HK-2 (cell line): ENCODE data around the gene PKD1.
"Not testable (repeated sequence)": the region's sequence is repeated elsewhere in the genome, so short reads cannot be mapped to it uniquely, and the experiment has no call there.

ENCODE experiments used
- DNase-seq: peaks from one replicate; pipeline ENCODE4 v3.0.0-alpha.2; 2018; ENCODE audit not compliant: unreplicated experiment

Gene PKD1

DNA sequence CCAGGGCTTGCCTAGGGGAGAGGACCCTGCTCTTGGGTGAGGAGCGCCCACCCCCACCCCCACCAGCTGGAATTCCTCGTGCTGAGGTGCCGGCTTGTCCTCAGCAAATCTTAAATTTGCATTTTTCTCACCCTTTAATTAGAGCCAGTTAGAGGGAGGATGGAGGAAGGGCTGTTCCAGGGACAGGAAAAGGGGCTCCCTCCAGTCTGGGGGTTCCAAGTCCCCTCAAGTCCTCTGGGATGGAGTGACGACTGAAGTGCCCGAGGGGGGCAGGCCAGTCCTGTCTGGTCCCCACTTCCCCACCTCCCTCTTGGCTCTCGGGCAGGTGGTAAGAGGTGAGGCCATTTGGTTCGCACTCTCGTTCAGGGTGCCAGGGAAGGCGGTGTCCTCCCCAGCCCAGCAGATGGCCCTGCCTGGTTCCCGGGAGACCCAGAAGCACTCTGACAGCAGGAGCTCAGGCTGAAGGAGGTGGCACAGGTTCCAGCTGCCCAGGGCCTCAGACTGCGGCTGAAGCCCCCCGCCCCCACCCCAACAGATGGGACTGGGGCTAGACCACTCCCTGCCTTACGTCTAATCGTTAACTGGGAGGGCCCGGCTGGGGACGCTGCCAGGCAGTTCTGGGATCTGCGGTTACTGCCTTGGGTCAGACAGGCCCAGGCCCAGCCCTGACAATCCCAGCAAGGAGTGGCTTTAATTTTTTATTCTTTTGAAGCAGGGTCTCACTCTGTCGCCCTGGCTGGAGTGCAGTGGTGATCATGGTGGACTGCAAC is 14.9 kb upstream of the PKD1 start:
- peak; percentile 58 for DNase-seq

DNA sequence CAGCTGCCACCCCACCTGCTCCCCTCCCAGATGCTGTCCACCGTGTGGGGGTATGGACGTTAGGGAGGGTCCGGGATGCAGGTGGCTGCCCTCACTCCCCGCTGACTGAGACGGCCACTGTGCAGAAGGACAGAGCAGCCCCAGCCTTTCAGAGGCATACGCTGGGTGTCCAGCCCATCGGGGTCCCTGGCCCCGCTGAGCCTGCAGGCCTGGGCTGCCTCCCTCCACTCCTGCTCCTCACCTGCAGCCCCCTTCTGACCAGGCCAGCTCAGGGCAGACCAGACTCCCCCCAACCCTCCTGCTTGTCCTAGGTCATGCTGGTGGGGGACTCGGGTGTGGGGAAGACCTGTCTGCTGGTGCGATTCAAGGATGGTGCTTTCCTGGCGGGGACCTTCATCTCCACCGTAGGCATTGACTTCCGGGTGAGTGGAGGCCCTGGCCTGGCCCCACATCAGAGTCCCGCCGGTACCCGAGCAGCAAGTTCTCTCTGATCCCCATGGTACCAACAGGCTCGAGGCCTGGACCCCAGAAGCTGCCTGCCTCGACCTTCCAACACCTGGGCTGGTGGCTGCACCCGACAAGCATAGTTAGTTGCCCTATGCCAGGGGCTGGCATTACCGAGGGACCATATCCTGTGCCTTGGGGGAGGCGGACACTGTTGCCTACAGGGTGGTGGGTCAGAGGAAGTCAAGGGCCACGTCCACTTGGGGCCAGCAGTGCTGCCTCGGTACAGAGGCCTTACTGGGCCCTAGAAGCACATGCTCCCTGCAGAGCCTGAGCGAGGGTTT is 14.1 kb upstream of the PKD1 start:
- peak; percentile 41 for DNase-seq

DNA sequence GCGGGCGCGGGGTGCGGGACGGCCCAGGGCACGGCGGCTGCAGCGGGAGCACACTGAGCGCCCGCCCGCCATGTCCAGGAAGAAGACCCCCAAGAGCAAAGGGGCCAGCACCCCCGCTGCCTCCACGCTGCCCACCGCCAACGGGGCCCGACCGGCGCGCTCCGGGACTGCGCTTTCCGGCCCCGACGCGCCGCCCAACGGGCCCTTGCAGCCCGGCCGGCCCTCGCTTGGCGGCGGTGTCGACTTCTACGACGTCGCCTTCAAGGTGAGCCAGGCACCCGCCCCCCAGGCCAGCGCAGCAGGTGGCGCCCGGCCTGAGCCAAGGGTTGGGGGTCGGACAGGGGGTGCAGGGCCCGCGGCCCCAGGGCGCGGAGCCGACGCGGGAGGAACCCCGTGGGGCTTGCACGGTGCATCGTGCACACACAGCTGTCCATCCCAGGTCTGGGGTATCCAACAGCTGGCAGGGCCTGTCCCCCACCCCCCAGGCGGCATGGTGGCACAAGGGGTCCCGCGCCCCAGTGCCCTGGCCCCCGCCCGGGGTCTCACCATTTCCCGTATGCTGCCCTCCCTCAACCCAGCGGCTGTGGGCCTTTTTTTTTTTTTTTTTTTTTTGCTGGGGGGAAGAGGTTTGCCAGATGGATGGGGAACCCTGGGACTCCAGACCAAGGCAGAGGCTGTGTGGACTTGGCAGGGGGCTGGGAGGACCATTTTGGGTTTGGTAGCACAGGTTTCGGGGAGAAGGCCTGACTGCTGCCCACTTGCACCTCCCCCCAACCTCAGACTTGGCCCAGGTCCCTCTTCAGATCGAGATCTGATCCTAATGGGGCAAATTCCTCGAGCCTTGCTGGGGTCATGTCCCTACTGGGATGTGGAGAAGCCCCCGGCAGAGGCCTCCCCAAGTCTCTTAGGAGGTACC is 13.3 kb upstream of the PKD1 start:
- DNase-seq = peak; percentile 42

DNA sequence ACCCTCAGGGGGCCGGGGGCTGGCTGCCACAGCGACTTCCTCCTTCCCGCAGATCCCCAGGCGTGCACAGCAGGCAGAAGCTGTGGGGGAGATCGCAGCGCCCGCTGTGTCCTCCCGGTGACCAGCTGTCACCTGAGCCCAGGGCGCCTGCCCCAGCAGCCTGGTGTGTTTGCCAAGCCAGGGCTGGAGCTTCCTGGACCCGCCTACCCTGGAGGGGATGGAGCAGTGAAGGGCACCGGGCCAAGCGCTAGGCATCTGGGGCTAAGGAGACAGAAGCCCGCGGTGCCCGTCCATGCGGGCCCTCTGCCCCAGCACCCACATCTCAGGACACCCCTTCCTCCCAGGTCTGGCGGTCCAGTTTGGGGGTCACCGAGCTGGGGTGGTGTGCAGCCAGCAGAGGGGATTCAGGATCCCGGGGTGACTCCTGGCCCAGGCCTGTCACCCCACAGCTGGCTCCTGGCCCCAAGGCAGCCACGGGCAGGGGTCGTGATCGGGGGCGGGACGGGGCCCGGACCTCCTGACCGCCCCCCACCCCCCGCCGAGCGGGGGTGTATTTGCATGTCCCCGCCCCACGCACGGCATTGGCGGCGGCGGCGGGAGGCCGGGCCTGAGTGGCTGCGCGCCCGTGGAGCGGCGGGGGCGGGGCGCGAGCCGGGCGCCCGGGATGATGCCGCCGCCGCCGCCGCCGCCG is 12.4 kb upstream of the PKD1 start, which contains the start of gene RAB26:
Gene RAB26, plus strand, starts transcription at position 645 of the 691 bp plus-strand sequence. CDS start 159 bp downstream, outside the sequence.
- DNase-seq = peak; percentile 73

DNA sequence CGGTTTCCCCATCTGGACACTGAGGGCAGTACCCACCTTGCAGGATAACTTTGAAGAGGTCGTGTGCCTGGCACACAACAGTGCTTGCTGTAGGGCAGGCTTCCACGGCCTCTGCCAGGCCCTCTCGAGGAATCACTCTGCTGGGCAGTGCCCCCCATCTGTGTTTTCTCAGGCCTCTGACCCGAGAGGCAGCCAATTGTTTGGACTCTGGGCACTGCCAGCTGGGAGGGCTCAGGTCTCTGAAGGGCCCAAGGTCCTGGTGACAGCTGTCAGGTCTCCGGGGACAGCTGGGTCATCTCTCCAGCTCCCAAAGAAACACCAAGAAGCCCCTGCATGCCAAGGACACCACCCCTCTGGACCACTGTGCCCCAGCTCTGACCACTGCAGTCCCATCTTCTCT is 11.7 kb upstream of the PKD1 start:
- no peak for DNase-seq

DNA sequence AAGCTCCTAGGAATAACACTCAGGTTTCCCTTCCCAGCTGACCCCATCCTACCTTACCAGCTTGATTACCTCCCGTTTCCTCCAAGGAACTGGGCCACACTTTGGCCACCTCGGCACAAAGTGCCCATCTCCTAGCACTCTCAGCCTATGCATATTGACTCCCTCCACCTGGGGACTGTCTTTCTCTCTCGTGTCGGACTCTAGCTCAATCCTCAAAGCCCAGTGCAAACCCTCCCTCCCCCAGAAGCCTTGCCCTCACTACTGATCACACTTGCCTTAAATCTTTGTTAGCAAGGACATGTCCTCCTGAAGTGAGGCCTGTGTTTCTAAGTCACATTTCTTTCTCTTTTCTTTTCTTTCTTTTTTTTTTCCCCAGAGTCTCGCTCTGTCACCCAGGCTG is 10.1 kb upstream of the PKD1 start:
- DNase-seq = no peak

DNA sequence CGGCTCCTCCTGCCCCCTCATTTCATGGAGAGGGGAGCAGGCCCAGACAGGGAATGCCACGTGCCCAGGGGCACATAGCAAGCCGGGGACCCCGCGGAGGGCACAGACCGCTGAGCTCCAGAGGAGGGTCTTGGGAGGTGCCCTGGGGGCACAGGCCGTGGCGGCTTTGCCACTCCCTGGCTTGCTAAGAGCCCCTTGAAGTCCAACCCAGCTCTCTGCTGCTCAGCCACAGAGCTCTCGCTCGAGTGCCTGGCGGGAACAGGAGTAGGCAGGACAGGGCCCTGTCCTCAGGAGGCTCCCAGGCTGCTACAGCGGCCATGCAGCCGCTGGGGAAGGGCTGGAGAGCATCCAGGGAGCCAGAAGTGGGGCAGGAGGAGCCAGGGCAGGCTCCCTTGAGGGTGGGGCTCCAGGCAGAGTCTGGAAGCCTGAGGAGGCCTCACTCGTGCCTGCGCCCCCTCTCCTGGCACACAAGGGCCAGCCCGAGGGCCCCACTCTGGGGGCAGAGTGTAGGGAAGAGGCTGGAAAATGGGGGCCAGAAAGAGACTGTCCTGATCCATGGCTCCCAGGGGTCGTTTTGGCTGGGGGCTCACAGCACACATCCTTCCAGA is 8.3 kb upstream of the PKD1 start:
- DNase-seq = no peak

DNA sequence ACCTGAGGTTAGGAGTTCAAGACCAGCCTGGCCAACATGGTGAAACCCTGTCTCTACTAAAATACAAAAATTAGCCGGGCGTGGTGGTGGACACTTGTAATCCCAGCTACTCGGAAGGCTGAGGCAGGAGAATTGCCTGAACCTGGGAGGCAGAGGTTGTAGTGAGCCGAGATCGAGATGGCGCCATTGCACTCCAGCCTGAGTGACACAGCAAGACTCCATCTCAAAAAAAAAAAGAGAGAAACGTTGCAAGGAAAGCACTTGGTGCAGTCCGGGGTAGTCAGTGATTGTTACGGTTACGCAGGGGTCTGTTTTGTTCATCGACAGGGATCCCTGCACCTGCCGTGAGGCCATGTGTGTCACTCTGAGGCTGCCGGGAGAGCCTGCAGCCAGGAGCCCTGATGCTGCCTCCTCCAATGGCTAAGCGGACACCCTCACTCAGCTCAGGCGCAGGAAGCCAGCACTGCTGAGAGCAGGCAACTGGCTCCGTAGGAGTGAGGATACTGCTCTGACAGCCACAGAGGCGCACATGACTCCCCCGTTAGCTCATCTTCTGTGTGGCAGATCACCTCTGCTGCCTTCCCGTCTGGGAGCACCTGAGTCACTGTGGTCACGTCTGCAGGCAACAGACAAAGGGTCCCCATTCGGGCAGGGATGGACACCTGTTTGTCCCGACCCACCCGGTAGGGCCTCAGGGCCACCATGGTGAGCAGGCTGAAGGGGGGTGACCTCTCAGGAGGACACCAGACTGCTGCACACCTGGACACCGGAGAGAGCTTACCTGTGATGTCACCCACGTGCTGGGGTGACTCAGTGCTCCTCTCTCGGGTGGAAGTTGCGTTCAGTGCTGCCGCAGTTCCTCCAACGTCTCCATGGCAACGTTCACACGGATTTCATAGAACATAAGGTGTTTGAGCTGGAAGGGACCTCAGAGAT is 7.5 kb upstream of the PKD1 start:
- DNase-seq = no peak

DNA sequence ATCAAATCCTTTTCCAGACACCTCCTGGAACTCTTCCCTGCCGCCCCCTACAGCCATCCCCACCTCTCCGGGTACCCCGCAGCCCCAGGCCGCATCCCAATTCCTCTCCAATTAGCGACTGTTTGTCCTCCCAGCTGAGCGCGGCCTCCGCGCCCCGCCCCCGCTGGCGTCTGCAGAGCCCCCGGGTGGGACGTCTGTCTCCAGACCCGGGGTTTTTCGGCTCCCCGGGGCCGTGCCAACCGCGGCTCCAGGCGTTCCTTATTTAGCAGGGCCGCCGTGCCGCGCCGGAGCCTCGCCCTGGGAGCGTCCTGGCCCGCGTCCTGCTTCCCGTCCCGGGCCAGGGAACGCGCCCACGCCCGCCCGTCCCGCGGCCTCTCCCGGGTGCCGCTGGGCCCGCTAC is 627 bp downstream of the PKD1 start:
- not testable (repeated sequence) for DNase-seq

DNA sequence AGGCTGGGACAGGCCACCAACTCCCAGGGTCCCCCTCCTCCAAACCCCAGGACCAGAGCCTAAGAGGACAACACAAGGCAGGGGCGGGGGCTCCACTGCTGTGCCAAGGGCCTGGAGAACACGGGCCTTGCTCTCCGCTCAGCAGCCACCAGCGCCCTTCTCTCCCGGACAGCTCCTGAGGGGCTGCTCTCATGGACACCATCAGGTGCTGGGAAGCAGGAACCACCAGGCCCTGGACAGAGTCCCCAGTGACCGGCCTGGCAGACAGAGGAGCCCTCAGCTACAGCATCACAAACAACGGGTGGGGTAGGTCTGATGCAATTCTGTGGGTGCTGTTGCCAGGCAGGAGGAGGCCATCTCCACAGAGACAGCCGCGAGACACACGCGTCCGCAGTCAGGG is 1.9 kb downstream of the PKD1 start:
- not testable (repeated sequence) for DNase-seq

DNA sequence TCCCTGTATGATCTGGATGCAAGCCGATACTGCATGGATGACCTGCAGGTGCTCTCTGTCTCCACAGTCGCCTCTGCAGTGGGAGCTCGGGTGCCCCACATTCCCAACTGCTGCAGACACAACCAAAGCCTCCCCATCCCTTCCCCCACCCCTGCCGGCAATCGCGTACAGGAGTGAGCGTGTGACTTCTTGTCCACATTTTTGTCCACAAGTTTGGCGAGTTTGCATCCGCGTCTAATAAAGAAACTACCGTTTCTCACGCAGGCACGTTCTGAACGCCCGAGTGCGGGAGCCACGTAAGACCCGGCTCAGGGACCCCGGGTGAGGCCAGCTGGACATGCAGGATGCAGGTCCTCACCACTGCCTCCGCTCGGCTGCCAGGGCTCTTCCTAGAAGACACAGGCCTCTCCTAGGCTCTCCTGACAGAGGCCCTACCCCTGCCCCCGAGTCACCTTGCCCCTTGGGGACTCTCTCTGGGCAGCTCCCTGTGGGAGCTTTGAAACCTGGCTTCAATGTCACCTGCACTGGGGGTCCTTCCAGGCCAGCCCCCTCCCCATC is 5.7 kb downstream of the PKD1 start:
- DNase-seq = not testable (repeated sequence)

DNA sequence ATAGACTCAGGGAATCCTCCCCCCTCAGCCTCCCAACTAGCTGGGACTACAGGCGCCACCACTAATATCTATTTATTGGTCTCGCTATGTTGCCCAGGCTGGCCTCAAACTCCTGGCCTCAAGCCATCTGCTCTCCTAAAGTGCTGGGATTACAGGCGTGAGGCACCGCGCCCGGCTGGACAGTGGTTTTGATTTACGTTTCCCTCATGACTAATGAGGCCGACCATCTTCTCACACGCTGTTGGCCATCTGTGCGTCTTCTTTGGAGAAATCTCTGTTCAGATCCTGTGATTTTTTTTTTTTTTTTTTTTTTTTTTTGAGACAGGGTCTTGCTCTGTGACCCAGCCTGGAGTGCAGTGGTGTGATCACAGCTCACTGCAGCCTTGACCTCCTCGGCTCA is 6.4 kb downstream of the PKD1 start:
- DNase-seq = not testable (repeated sequence)

DNA sequence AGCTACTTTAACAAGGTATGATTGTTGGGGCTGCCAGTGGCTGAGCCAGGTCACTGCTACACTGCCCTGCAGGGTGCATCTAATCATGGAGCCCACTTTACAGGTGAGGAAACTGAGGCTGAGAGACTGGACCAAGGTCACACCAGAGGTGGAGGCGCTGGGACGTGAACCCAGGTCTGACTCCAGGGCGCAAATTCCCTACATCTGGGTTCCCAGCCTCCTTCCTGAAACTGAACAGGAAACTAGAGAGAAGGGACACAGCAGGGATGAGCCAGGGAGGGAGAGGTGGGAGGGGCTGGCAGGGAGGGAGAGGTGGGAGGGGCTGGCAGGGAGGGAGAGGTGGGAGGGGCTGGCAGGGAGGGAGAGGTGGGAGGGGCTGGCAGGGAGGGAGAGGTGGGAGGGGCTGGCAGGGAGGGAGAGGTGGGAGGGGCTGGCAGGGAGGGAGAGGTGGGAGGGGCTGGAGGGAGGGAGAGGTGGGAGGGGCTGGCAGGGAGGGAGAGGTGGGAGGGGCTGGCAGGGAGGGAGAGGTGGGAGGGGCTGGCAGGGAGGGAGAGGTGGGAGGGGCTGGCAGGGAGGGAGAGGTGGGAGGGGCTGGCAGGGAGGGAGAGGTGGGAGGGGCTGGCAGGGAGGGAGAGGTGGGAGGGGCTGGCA is 7.9 kb downstream of the PKD1 start:
- not testable (repeated sequence) for DNase-seq

DNA sequence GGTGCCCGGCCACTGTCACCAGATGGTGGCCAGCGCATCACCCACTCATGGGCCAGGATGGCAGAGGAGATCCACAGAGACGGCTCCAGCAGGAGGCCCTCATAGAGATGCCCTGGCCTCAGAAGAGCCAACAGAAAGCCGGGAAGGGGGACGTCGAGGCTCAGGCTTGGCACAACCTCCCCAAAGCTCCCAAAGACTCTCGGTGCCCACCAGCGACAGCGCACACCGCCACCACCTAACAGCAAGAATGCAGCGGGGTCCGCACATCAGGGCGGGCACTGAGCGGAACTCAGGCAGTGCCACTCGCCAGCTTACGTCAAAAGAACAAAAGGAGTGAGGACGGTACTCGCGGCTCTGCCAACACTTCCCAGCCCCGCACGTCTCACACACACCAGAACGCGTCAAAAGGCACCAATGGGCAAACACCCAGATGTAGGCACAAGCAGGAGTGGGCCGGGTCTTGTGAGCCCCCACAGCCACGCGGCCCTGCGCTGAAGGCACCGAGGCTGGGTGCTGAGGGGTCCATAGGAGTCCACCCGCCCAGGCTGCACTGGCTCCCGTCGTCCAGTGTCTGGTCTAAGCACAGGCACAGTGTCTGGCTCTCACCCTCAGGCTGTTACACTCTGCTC is 8.7 kb downstream of the PKD1 start:
- not testable (repeated sequence) for DNase-seq

DNA sequence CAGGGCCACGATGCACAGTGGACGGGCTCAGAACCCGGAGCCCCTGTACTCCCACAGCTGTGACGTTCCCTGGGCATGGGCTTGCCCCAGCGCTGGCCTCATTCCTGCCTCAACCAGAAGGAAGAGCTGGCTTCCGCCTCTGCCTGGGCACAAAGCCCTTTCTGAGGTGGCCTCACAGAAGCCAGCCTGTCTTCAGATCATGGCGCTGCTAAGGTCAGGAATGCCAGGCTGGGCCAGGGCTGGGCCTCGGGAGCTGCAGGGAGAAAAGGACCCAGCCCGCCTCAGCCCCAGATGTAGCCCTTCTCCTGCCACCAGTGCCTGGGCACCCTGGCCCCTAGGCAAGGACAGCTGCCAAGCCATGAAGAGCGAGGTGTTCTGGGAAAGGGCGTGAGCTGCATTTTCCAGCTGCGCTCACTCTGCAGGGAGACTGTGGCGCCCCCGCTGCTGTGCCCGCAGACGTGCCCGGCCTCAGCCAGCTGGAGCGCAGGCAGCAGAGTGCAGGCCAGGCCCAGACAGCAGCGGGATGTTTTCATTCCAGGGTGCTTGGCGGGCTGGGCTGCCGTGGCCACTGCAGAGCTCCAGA is 9.4 kb downstream of the PKD1 start:
- DNase-seq = not testable (repeated sequence)

DNA sequence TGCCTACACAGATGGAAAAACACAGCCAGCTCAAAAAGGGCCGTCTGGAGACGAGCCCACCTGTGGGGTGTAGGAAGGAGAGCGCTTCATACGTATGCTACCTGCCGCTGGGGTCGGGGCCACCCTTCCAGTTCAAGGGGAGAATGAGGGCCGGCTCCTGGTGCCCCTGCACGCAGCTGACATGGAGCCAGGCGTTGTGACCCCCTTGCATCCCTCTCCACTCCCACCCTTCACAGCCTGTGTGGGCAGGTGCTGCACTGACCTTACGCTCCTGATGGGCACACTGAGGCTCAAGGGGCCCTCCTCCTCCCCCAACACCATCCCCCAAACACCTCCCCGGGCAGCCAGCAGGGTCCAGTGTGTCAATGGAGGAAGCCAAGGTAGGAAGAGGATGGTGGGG is 10.1 kb downstream of the PKD1 start:
- not testable (repeated sequence) for DNase-seq

DNA sequence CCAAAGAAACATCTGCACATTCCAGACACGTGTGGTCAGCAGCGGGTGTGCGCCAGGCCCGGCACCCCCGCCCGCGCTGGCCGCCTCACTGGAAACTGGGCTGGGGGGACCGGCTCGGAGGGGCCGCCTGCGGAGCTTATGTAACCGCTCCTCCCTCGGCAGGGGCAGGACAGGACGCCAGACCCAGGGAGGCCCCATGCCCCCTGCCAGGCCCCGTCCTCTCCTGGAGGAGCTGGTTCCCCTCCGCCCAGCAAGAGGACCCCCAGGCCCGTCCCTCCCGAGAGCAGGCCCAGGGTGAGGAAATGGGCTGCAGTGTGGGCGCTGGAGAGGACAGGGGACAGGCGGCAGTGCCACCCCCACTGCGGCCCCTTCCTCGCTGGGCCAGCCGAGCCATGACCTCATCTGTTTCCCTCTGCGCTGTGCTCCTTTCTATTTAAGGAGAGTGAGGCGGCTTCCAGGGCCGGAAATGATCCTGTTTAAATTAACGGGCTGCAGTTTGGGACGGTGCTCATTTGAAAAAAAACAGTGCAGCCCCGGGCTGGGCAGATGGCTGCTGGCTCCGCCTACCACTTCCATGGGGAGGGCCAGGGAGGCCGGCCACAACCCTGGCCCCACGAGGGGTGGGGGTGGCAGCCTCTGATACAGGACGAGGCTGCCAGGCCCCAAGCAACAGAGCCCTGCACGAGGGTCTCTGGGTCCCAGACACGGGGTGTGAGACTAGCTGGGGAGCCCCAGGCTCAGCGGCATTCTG is 10.8 kb downstream of the PKD1 start:
- not testable (repeated sequence) for DNase-seq
